ENCODE results near the gene KIF6. TPM values are rescaled to one million over a fixed set of nuclear protein-coding genes. Genes with fewer than 3 reads are reported as not detected.

KIF6 gene
- total RNA-seq, 1 donor from 2014 or later: 1.4 TPM

DNA sequence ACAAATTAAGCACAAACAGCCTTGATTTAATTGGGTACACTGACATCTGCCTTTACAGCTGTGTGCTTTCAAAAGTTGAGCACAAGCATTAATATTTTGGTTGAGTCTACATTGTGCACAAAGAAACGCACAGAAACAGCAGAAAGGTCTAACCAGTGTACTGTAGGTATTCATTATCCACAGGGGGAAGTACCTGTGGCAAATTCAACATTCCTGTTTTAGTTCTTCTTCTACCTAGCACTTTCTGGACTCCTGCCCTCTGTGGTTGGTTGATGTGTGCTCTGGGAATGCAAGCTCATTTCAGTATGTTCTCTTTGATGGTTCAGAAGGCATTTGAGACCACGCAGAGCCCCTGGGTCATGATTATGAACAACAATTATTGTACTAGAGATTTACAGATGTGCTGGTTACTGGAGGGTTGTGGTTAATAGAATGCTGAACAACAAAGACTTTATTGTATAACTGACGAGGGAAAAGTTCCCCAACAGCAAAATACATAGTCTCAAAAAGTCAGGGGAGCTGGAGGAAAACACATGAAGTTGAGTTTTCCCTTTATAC, 40.4 kb upstream of the KIF6 start:
- H3K4me1 Mint-ChIP-seq: peaks cover 2% of the 10 kb centered on the region

DNA sequence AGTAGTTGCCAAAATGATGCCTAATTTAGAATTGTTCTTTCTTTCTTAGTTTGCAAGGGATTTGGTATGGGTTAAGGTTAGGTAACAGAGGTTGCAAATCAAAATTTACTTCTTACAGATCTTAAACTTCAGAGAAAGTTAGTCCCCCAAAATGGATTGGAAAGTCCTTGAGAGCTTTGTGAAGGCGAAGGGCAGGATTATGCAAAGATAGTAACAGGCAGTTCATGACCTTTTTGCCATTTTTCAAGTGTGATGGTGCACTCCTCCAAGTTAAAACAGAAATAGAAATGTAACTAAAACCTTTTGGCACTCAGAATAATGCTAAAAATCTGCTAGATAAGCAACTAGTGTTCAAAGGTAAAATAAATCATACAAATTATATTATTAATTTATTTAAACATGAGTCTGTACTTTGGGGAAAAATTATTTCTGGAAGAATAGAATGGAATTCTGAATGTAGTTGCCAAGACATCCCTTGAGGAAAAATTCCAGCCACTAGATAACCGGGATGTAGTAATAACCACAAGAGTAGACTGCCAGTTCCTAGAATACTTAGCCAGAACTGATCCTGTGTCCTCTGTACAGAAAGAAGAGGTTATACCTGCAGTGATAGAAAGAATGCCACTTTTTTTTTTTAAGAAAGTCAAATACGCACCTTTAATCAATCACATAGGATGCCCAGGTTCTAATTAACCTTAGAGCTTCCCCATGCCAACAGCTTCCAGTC, 35.2 kb upstream of the KIF6 start:
- TF ChIP-seq, protein P1, sequence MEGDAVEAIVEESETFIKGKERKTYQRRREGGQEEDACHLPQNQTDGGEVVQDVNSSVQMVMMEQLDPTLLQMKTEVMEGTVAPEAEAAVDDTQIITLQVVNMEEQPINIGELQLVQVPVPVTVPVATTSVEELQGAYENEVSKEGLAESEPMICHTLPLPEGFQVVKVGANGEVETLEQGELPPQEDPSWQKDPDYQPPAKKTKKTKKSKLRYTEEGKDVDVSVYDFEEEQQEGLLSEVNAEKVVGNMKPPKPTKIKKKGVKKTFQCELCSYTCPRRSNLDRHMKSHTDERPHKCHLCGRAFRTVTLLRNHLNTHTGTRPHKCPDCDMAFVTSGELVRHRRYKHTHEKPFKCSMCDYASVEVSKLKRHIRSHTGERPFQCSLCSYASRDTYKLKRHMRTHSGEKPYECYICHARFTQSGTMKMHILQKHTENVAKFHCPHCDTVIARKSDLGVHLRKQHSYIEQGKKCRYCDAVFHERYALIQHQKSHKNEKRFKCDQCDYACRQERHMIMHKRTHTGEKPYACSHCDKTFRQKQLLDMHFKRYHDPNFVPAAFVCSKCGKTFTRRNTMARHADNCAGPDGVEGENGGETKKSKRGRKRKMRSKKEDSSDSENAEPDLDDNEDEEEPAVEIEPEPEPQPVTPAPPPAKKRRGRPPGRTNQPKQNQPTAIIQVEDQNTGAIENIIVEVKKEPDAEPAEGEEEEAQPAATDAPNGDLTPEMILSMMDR (IDR thresholded peaks at IDR 0.05; ENCODE audit: unreplicated experiment): no peak
- H3K36me3 Mint-ChIP-seq: no peaks in the 10 kb centered on the region
- no peak overlapping the region for H3K27ac Mint-ChIP-seq
- DNase-seq (ENCODE audit: low spot score in 2 of 2, unreplicated experiment in 2 of 2): no peak
- peaks cover 6% of the 10 kb centered on the region for H3K4me1 Mint-ChIP-seq
- H3K9me3 Mint-ChIP-seq: peaks cover 5% of the 10 kb centered on the region
- H3K4me3 Mint-ChIP-seq: no peak overlapping the region
- peaks cover 47% of the 10 kb centered on the region for H3K27me3 Mint-ChIP-seq (ENCODE audit: low read depth)

More for the DNA sequence above, 40.4 kb upstream of the KIF6 start:
- no peak for DNase-seq (ENCODE audit: low spot score in 2 of 2, unreplicated experiment in 2 of 2)
- Mint-ChIP-seq H3K9me3 (no peaks in the 10 kb centered on the region), H3K4me3 (no peak overlapping the region), H3K27ac (no peak overlapping the region), H3K27me3 (ENCODE audit: low read depth) (peaks cover 54% of the 10 kb centered on the region), H3K36me3 (no peaks in the 10 kb centered on the region)
- TF ChIP-seq, protein P1 (IDR thresholded peaks at IDR 0.05; ENCODE audit: unreplicated experiment): no peak

DNA sequence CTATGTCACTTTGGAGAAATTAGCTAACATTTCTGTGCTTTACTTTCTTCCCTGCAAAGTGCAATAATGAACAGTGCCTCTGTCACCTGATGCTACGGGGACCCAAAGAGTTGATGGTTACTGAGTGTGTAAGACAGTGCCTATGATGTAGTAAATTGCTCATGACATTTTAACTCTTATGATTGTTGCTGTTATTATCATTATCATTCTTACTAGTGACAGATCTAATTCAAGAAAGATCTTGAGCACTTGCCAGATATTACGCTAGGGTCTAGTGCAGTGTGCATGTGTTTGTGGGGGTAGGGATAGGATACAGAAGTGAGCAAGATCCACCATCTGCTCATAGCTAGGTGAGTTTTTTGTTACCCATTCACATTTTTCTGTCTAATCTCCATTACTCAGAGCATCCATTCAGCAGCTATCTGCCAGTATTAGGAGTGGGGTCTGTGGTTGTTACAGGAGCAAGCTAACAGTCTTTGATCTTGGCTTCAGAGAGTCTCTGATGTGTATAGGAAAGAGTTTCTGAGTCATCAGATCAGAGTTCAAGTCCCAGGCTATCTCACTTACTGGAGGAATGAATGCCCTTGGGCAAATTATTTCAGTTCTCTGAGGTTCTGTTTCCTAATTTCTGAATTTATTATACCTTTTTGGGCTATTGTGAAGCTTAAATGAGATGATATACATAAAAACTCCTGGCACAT, 33.8 kb upstream of the KIF6 start:
- TF ChIP-seq, protein P1 (IDR thresholded peaks at IDR 0.05; ENCODE audit: unreplicated experiment): no peak
- Mint-ChIP-seq H3K36me3 (no peaks in the 10 kb centered on the region), H3K4me1 (peaks cover 14% of the 10 kb centered on the region), H3K4me3 (no peak overlapping the region), H3K27me3 (ENCODE audit: low read depth) (peaks cover 34% of the 10 kb centered on the region), H3K27ac (no peak overlapping the region), H3K9me3 (peaks cover 5% of the 10 kb centered on the region)
- no peak for DNase-seq (ENCODE audit: low spot score in 2 of 2, unreplicated experiment in 2 of 2)

DNA sequence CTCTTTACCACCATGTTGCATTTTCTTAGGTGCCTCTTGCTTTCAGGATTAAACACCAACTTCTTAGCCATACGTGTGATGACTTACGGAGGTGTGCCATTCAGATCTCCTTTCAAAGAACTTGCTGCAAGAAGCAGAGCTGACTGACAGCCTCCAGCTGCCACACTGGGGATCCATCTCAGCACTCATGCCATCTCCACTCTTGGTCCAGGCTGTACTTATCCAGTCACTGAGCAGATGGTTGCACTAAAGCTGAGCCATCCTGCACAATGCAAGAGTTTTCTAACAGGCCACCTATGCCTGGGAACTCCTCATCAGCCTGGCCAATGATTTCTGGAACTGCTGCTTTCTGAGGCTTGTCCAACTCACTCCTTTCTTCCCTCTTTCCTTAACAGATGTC, 31.4 kb upstream of the KIF6 start:
- Mint-ChIP-seq H3K27me3 (ENCODE audit: low read depth) (peaks cover 22% of the 10 kb centered on the region), H3K9me3 (peaks cover 5% of the 10 kb centered on the region), H3K36me3 (no peaks in the 10 kb centered on the region), H3K27ac (no peak overlapping the region), H3K4me3 (no peak overlapping the region), H3K4me1 (peaks cover 14% of the 10 kb centered on the region)
- TF ChIP-seq, protein P1 (IDR thresholded peaks at IDR 0.05; ENCODE audit: unreplicated experiment): no peak
- no peak for DNase-seq (ENCODE audit: low spot score in 2 of 2, unreplicated experiment in 2 of 2)

DNA sequence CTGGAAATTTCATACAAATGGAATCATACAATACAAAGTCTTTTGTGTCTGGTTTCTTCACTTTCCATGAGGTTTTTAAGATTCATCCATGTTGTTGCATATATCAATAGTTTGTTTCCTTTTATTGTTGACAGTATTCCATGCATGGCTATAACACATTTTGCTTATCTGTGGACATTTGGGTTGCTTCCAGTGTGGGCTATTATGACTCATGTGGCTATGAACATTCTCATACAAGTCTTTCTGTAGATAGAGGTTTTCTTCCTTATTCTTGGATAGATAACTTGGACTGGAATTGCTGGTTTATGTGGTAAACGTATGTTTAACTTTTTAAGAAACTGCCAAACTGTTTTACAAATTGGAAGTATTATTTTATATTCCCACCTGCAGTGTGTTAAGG, 30.0 kb upstream of the KIF6 start:
- Mint-ChIP-seq H3K9me3 (peaks cover 5% of the 10 kb centered on the region), H3K36me3 (no peaks in the 10 kb centered on the region), H3K4me3 (no peak overlapping the region), H3K27ac (no peak overlapping the region), H3K4me1 (peaks cover 10% of the 10 kb centered on the region), H3K27me3 (ENCODE audit: low read depth) (peaks cover 24% of the 10 kb centered on the region)
- no peak for DNase-seq (ENCODE audit: low spot score in 2 of 2, unreplicated experiment in 2 of 2)
- TF ChIP-seq, protein P1 (IDR thresholded peaks at IDR 0.05; ENCODE audit: unreplicated experiment): no peak
